Calu3 (cell line): ENCODE measurements around the gene GRM1. TPM values are rescaled to one million over a fixed set of nuclear protein-coding genes. Genes with fewer than 3 reads are reported as not detected.

Experiments used
- BruUV-seq: library from RNA; stranded (reverse); fragments of 400-500 nt; replicated peaks from 2 replicates; lab custom pipeline; 2021; lab: Mats Ljungman, UMichigan
- CTCF ChIA-PET: fragments of 300-600 bp; sonication (Branson Sonifier 250); formaldehyde crosslinking; loops from one replicate; lab custom pipeline; 2022; ENCODE audit warnings: antibody characterized with exemption; lab: Charles Lee
- DNase-seq: peaks from one replicate; pipeline ENCODE4 v3.0.0; 2022
- H3K27ac Mint-ChIP-seq: one replicate; pipeline ENCODE4 v1.8.0; 2022; ENCODE audit warnings: mixed read lengths; ENCODE audit not compliant: unreplicated experiment
- H3K27me3 Mint-ChIP-seq: one replicate; pipeline ENCODE4 v1.8.0; 2022; ENCODE audit warnings: mixed read lengths; ENCODE audit not compliant: unreplicated experiment
- H3K36me3 Mint-ChIP-seq: one replicate; pipeline ENCODE4 v1.8.0; 2022; ENCODE audit warnings: mild to moderate bottlenecking, moderate library complexity, mixed read lengths; ENCODE audit not compliant: insufficient read depth, unreplicated experiment
- H3K4me1 Mint-ChIP-seq: one replicate; pipeline ENCODE4 v1.8.0; 2022; ENCODE audit warnings: mild to moderate bottlenecking, low read depth, mixed read lengths; ENCODE audit not compliant: unreplicated experiment
- H3K4me3 Mint-ChIP-seq: one replicate; pipeline ENCODE4 v1.8.0; 2022; ENCODE audit warnings: mild to moderate bottlenecking, low read depth, moderate library complexity, mixed read lengths; ENCODE audit not compliant: unreplicated experiment
- H3K9me3 Mint-ChIP-seq: one replicate; pipeline ENCODE4 v1.8.0; 2022; ENCODE audit warnings: low read depth, mixed read lengths; ENCODE audit not compliant: unreplicated experiment
- CTCF ChIP-seq: fragments of 200-600 bp; IDR thresholded peaks from one replicate; pipeline ENCODE4 v1.8.0; 2022; ENCODE audit warnings: antibody characterized with exemption; ENCODE audit not compliant: unreplicated experiment
- intact Hi-C: fragments of 100-400 bp; cut with micrococcal nuclease; formaldehyde crosslinking; loops from one replicate; pipeline ENCODE4 v1.10.0; 2022; ENCODE audit not compliant: unreplicated experiment
- total RNA-seq: library from RNA; stranded (reverse); gene quantifications from 2 replicates; pipeline ENCODE4 v1.2.3, GENCODE V29; 2022

GRM1 gene
- total RNA-seq, 1 experiment from 2014 or later = not detected

DNA sequence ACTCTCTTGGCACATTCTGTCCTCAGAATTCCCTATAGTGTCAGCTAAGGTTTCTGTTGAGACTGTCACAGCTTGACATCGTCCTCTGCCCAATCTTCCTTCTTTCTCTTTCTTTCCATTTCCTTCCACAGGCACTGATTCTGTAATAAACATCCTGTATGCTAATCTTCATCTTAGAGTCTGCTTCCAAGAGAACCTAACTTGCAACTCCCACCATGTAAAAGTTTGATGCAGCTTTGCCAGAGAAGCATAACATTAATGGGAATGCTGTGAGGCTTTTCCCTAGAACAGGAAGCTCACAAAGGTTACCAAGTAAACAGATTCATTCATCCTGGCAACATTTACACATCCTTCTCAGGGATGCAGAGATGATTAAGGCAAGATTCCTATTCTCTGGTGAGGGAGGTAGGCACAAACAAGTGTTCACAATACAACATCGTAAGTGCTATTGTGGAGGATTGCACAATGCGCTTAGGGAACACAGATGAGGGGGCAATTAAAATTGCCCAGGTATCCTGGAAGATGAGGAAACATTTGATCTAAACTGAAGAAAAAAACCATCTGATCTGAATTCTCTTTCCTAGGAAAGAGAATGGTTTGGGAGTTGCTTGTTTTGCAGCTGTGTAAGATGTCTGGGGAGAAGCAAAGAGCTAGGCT is 74.7 kb downstream of the GRM1 start:
- Mint-ChIP-seq H3K27me3 (no peaks in the 10 kb centered on the region), H3K4me3 (no peak overlapping the region), H3K4me1 (no peaks in the 10 kb centered on the region), H3K36me3 (no peaks in the 10 kb centered on the region), H3K9me3 (no peaks in the 10 kb centered on the region), H3K27ac (no peak overlapping the region)
- TF ChIP-seq CTCF = no peak
- DNase-seq = no peak
- intact Hi-C loops = no loop called here
- CTCF ChIA-PET = interaction anchor here (0.5 kb wide), 1 partner anchor 623 kb away, joined by 3 read pairs; no protein-coding TSS in a partner anchor
- no TSS peak for BruUV-seq

- Mint-ChIP-seq H3K4me1 (no peaks in the 10 kb centered on the region), H3K27me3 (no peaks in the 10 kb centered on the region), H3K27ac (no peak overlapping the region), H3K36me3 (no peaks in the 10 kb centered on the region), H3K4me3 (no peak overlapping the region), H3K9me3 (no peaks in the 10 kb centered on the region)
- intact Hi-C loops = no loop called here
- no peak for TF ChIP-seq CTCF
- no TSS peak for BruUV-seq
- CTCF ChIA-PET = no interaction called here
- no peak for DNase-seq
These were observed 77.7 kb downstream of the GRM1 start for GRCh38 chr6:146106532-146106931.

GRCh38 chr6:146110990-146111389 is 82.1 kb downstream of the GRM1 start:
- Mint-ChIP-seq H3K4me3 (no peak overlapping the region), H3K36me3 (no peaks in the 10 kb centered on the region), H3K4me1 (no peaks in the 10 kb centered on the region), H3K27ac (no peak overlapping the region), H3K9me3 (no peaks in the 10 kb centered on the region), H3K27me3 (no peaks in the 10 kb centered on the region)
- CTCF ChIA-PET = no interaction called here
- intact Hi-C loops = no loop called here
- no peak for DNase-seq
- TF ChIP-seq CTCF = no peak
- BruUV-seq = no TSS peak

DNA sequence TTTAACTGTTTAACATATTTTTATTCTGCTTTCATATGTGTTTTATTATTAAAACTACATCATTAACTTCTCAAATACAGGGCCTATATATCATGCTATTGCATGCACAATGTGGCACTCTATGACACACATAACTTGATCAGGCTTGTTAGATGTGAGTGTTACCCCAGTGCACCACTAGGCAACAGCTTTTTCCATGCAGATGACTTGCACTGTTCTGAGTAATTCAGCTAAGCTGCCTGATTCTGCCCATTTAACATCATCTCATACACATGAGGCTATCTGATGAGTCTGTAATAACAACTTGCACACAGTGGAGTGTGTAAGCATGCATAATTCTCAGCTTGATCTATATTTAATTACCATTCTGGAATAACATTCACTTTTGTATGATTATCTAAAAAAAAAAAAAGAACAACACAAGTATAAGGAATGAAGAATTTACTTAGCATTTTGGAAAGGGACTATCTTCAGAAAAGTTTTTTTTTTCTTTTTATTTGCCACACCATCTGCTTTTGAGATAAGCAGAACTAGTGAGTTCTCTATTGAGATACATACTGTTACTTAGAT is 83.1 kb downstream of the GRM1 start:
- intact Hi-C loops = no loop called here
- H3K4me3 Mint-ChIP-seq = no peak overlapping the region
- no peaks in the 10 kb centered on the region for H3K36me3 Mint-ChIP-seq
- DNase-seq = no peak
- no peaks in the 10 kb centered on the region for H3K9me3 Mint-ChIP-seq
- CTCF ChIA-PET = no interaction called here
- no TSS peak for BruUV-seq
- no peaks in the 10 kb centered on the region for H3K27me3 Mint-ChIP-seq
- no peak overlapping the region for H3K27ac Mint-ChIP-seq
- TF ChIP-seq CTCF = no peak
- no peaks in the 10 kb centered on the region for H3K4me1 Mint-ChIP-seq
